Fibroblast of lung (primary cell): ENCODE data around the gene PIP4K2A.

ENCODE experiments used
- CTCF ChIP-seq, 2 donors: IDR thresholded peaks in 1 of 2; conservative IDR thresholded peaks in 1 of 2; 1 replicate in 1 of 2; 2 replicates in 1 of 2; pipeline ENCODE4 v1.5.1; 2011 to 2012; ENCODE audit warnings: low read length in 2 of 2, control low read depth in 1 of 2, inconsistent platforms in 1 of 2, low read depth in 1 of 2, mild to moderate bottlenecking in 1 of 2
- EZH2 ChIP-seq: IDR thresholded peaks from 2 replicates; pipeline ENCODE4 v1.5.1; 2012; ENCODE audit warnings: low read length, control low read depth, mild to moderate bottlenecking; ENCODE audit errors: missing control alignments

- TF ChIP-seq CTCF (conservative IDR thresholded peaks at IDR 0.05 in 1 of 2, IDR thresholded peaks at IDR 0.05 in 1 of 2; ENCODE audit: low read depth in 1 of 2, low read length in 2 of 2): no peak
- no peak for TF ChIP-seq EZH2
Measured at GRCh38 chr10:22716943-22717342, 2.6 kb upstream of the PIP4K2A start.
